GM18526 (cell line): ENCODE measurements around the gene CARD16.

Experiments
- POLR2A ChIP-seq: IDR thresholded peaks from 3 replicates; pipeline ENCODE4 v1.6.1; 2011; ENCODE audit not compliant: insufficient read length; ENCODE audit errors: extremely low read depth

The CARD16 gene

GRCh38 chr11:105003151-105003550 lies 42.0 kb downstream of the CARD16 start:
- no peak for TF ChIP-seq POLR2A

- TF ChIP-seq POLR2A = no peak
These were observed 44.3 kb downstream of the CARD16 start for GRCh38 chr11:105000797-105001196.

GRCh38 chr11:105000167-105000566 lies 45.0 kb downstream of the CARD16 start:
- no peak for TF ChIP-seq POLR2A

GRCh38 chr11:104999721-105000120 lies 45.4 kb downstream of the CARD16 start:
- TF ChIP-seq POLR2A = no peak

GRCh38 chr11:104997288-104997687 lies 47.8 kb downstream of the CARD16 start:
- TF ChIP-seq POLR2A = no peak

GRCh38 chr11:104995001-104995408 lies 50.1 kb downstream of the CARD16 start:
- no peak for TF ChIP-seq POLR2A

GRCh38 chr11:104992781-104993180 lies 52.4 kb downstream of the CARD16 start:
- no peak for TF ChIP-seq POLR2A

GRCh38 chr11:104991994-104992393 lies 53.1 kb downstream of the CARD16 start:
- no peak for TF ChIP-seq POLR2A
